K562 (cell line): Measurements from ENCODE around the gene FANCG. TPM values are rescaled to one million over a fixed set of nuclear protein-coding genes. Genes with fewer than 3 reads are reported as not detected.

Experiments used
- ATAC-seq: fragments of 200-7000 bp; cut with Tn5 transposase; 3 replicates; pipeline ENCODE4 v1.9.1; 2020; ENCODE audit warnings: moderate library complexity
- BruUV-seq: library from RNA; stranded (reverse); fragments of 400-500 nt; replicated peaks from 2 replicates; lab custom pipeline; 2021; lab: Mats Ljungman, UMichigan
- CTCF ChIA-PET: fragments of 300-600 bp; formaldehyde crosslinking; extraction: SDS; loops from one replicate; lab custom pipeline; 2021; ENCODE audit warnings: low intra/inter-chr PET ratio; lab: Yijun Ruan, JAX
- POLR2A ChIA-PET: fragments of 300-600, 350-650 bp; sonication (Branson Sonifier 250); formaldehyde crosslinking; extraction: SDS; loops from one replicate; lab custom pipeline; 2021; ENCODE audit warnings: antibody characterized with exemption, inconsistent platforms; lab: Yijun Ruan, JAX
- DNase-seq, 4 experiments: peaks; one replicate each; pipeline versions ENCODE4 v3.0.0 to v3.0.0-alpha.2; 2011 to 2018; ENCODE audit warnings: low spot score in 3 of 4, mixed read lengths in 3 of 4; ENCODE audit errors: extremely low read depth in 1 of 4
- FAIRE-seq: peaks from 2 replicates; lab custom pipeline; 2011; peaks lifted over from hg19 to GRCh38; lab: Jason Lieb, UNC
- H2AFZ ChIP-seq: 2 replicates; pipeline ENCODE4 v1.6.0; 2011; ENCODE audit warnings: low read depth, low read length, control low read depth, inconsistent platforms
- H3K27ac ChIP-seq: fragments of 200-600 bp; 3 replicates; pipeline ENCODE4 v1.8.0; 2011; ENCODE audit warnings: low read depth, mild to moderate bottlenecking, control low read depth, inconsistent platforms, low read length, moderate library complexity, mixed read lengths; ENCODE audit errors: extremely low read depth
- H3K27me3 ChIP-seq, 2 experiments: fragments of 300-600 bp in 1 of 2; 2 replicates in 1 of 2; 3 replicates in 1 of 2; pipeline versions ENCODE4 v1.6.0 to v1.8.0; 2011; ENCODE audit warnings: inconsistent platforms in 2 of 2, low read length in 2 of 2, mild to moderate bottlenecking in 1 of 2, mixed read lengths in 1 of 2, moderate library complexity in 1 of 2; ENCODE audit not compliant: control insufficient read depth in 2 of 2, insufficient read depth in 2 of 2
- H3K36me3 ChIP-seq: fragments of 300-600 bp; 3 replicates; pipeline ENCODE4 v1.8.0; 2011; ENCODE audit warnings: mild to moderate bottlenecking, low read length, inconsistent platforms; ENCODE audit not compliant: control insufficient read depth, insufficient read depth
- H3K4me1 ChIP-seq, 2 experiments: fragments of 200-600 bp in 1 of 2; replicated peaks in 1 of 2; 2 replicates in 1 of 2; 3 replicates in 1 of 2; pipeline versions ENCODE4 v1.5.1 to v1.8.0; 2011; ENCODE audit warnings: inconsistent platforms in 2 of 2, low read length in 2 of 2, mild to moderate bottlenecking in 1 of 2, mixed read lengths in 1 of 2, moderate library complexity in 1 of 2; ENCODE audit not compliant: control insufficient read depth in 2 of 2, insufficient read depth in 2 of 2
- H3K4me2 ChIP-seq: 2 replicates; pipeline ENCODE4 v1.6.1; 2011; ENCODE audit warnings: low read length, control low read depth, inconsistent platforms, mixed read lengths; ENCODE audit not compliant: insufficient read depth
- H3K4me3 ChIP-seq: fragments of 200-600 bp; sonication (generic), shearing (Covaris generic); 2 replicates; pipeline ENCODE4 v1.5.1; 2016; ENCODE audit warnings: control low read depth, inconsistent platforms
- H3K79me2 ChIP-seq: fragments of 200-600 bp; 3 replicates; pipeline ENCODE4 v1.8.0; 2011; ENCODE audit warnings: low read length, inconsistent platforms; ENCODE audit not compliant: control insufficient read depth, insufficient read depth
- H3K9ac ChIP-seq, 2 experiments: 2 replicates each; pipeline versions ENCODE4 v1.6.0 to v1.6.1; 2011; ENCODE audit warnings: low read depth in 2 of 2, low read length in 2 of 2, control low read depth in 1 of 2, inconsistent platforms in 1 of 2, mild to moderate bottlenecking in 1 of 2, mixed read lengths in 1 of 2; ENCODE audit not compliant: insufficient read depth in 1 of 2
- H3K9me1 ChIP-seq: one replicate; pipeline ENCODE4 v1.6.0; 2011; ENCODE audit warnings: inconsistent platforms, mild to moderate bottlenecking, low read length, moderate library complexity; ENCODE audit not compliant: control insufficient read depth, insufficient read depth
- H3K9me3 ChIP-seq: replicated peaks from 2 replicates; pipeline ENCODE4 v1.5.1; 2011; ENCODE audit warnings: low read depth, low read length, inconsistent platforms; ENCODE audit not compliant: control insufficient read depth, insufficient read depth
- H4K20me1 ChIP-seq: replicated peaks from 2 replicates; pipeline ENCODE4 v1.6.1; 2011; ENCODE audit warnings: low read length, inconsistent platforms, mixed read lengths; ENCODE audit not compliant: control insufficient read depth, insufficient read depth
- MAFG ChIP-seq: fragments of 450-650 bp; conservative IDR thresholded peaks from 2 replicates; pipeline ENCODE4 v1.6.1; 2016; ENCODE audit warnings: missing genetic modification characterization, missing compliant biosample characterization
- TARDBP ChIP-seq: fragments of 450-650 bp; IDR thresholded peaks from 2 replicates; pipeline ENCODE4 v1.6.1; 2016
- WGBS: fragments of 100-300 bp; shearing (Covaris generic); methylation state at CpG from one replicate; pipeline ENCODE4 v1.1.6; 2016; ENCODE audit warnings: low coverage, mixed read lengths; ENCODE audit not compliant: insufficient coverage; ENCODE audit errors: missing lambda C conversion rate; 5-methylcytosine and 5-hydroxymethylcytosine counted together
- in situ Hi-C: fragments of 300-500 bp; cut with MboI; formaldehyde crosslinking; loops from 4 replicates; pipeline ENCODE4 v1.15.0; 2018; ENCODE audit warnings: inconsistent platforms, mixed read lengths
- intact Hi-C: fragments of 100-400 bp; cut with micrococcal nuclease; formaldehyde crosslinking; loops from 2 replicates; pipeline ENCODE4 v1.14.2; 2022
- polyA plus RNA-seq, 8 experiments: library from polyadenylated mRNA; depleted of rRNA in 4 of 8; stranded (reverse) in 5 of 8; unstranded in 3 of 8; fragments of >200 nt; fragmentation: Nextera tagmentation in 2 of 8; fragmentation: Illumina TruSeq in 1 of 8; extraction: Ambion mirVana in 2 of 8; extraction: Trizol in 1 of 8; gene quantifications; 2 replicates each; pipeline versions ENCODE4 v1.2.1 to v1.2.3, GENCODE V29; 2011 to 2014; ENCODE audit warnings: inconsistent platforms in 1 of 8, missing spikeins in 1 of 8
- total RNA-seq, 7 experiments: library from RNA; depleted of rRNA in 6 of 7; stranded (reverse); fragments of >200 nt in 6 of 7; fragmentation: Illumina TruSeq in 2 of 7; extraction: Trizol in 2 of 7; gene quantifications; 2 replicates each; pipeline versions ENCODE4 v1.2.1 to v1.2.3, GENCODE V29; 2011 to 2021; ENCODE audit warnings: low replicate concordance in 1 of 7
- TF ChIP-seq, protein P1 (sequence below): sonication (generic); formaldehyde crosslinking; IDR thresholded peaks from 2 replicates; pipeline ENCODE4 v1.9.0; 2022; ENCODE audit warnings: mild to moderate bottlenecking, missing genetic modification reagents
- TF ChIP-seq, protein P2 (sequence below), 2 experiments: fragments of 450-650 bp; IDR thresholded peaks; 2 replicates each; pipeline ENCODE4 v1.6.1; 2018; ENCODE audit warnings: mild to moderate bottlenecking in 2 of 2, low read depth in 1 of 2; ENCODE audit not compliant: partially characterized antibody in 2 of 2

The FANCG gene
- total and polyA plus RNA-seq, 9 of the 15 experiments (the other 6 are each of a cell fraction or from before 2014, with no cell fraction given): 7.5 to 43.9 (median 31.0) TPM

DNA sequence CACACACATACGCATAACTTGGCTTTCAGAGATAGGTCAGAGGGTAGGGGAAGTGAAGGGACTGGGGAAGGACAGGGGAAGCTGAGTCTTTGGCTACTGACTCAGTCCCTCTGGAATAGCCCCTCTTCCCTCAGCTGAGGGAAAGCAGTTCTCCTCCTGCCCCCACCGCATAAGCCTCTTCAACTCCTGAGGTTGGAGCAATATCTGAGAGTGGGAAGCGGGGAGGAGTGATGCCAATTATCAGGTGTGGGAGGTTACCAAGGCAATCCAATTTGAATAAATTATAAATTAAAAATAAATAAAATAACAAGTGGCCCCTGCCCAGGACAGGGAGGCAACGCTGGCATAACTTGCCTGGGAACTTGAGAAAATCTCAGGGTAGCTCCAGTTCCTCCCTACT lies 24.8 kb upstream of the FANCG start:
- H3K36me3 ChIP-seq: peaks cover 54% of the 10 kb centered on the region; the same call in 2 of the 3 replicates
- FAIRE-seq: no peak
- POLR2A ChIA-PET: interaction anchor here (0.5 to 0.7 kb wide), 2 partner anchors 33 to 78 kb away, joined by 3 to 4 read pairs; no protein-coding TSS in a partner anchor

More for the DNA sequence above, 24.8 kb upstream of the FANCG start:
- peaks cover 27% of the 10 kb centered on the region for H3K79me2 ChIP-seq
- no peaks in the 10 kb centered on the region for H3K9me3 ChIP-seq
- no peaks in the 10 kb centered on the region for H3K9me1 ChIP-seq
- TF ChIP-seq, protein P1, sequence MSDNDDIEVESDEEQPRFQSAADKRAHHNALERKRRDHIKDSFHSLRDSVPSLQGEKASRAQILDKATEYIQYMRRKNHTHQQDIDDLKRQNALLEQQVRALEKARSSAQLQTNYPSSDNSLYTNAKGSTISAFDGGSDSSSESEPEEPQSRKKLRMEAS (CRISPR knock-in tag): no peak
- TF ChIP-seq MAFG (tag) (no peak), TARDBP (no peak)
- TF ChIP-seq, protein P2, sequence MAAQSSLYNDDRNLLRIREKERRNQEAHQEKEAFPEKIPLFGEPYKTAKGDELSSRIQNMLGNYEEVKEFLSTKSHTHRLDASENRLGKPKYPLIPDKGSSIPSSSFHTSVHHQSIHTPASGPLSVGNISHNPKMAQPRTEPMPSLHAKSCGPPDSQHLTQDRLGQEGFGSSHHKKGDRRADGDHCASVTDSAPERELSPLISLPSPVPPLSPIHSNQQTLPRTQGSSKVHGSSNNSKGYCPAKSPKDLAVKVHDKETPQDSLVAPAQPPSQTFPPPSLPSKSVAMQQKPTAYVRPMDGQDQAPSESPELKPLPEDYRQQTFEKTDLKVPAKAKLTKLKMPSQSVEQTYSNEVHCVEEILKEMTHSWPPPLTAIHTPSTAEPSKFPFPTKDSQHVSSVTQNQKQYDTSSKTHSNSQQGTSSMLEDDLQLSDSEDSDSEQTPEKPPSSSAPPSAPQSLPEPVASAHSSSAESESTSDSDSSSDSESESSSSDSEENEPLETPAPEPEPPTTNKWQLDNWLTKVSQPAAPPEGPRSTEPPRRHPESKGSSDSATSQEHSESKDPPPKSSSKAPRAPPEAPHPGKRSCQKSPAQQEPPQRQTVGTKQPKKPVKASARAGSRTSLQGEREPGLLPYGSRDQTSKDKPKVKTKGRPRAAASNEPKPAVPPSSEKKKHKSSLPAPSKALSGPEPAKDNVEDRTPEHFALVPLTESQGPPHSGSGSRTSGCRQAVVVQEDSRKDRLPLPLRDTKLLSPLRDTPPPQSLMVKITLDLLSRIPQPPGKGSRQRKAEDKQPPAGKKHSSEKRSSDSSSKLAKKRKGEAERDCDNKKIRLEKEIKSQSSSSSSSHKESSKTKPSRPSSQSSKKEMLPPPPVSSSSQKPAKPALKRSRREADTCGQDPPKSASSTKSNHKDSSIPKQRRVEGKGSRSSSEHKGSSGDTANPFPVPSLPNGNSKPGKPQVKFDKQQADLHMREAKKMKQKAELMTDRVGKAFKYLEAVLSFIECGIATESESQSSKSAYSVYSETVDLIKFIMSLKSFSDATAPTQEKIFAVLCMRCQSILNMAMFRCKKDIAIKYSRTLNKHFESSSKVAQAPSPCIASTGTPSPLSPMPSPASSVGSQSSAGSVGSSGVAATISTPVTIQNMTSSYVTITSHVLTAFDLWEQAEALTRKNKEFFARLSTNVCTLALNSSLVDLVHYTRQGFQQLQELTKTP (IDR thresholded peaks at IDR 0.05; ENCODE audit: low read depth in 1 of 2, partially characterized antibody in 2 of 2): no peak
- ATAC-seq: no peak
- H3K27ac ChIP-seq: no peak overlapping the region; the same call in 2 of the 3 replicates
- in situ Hi-C loops: no loop called here
- H3K27me3 ChIP-seq: no peaks in the 10 kb centered on the region
- intact Hi-C loops: no loop called here
- no peak overlapping the region for H3K4me2 ChIP-seq
- no peak overlapping the region for H2AFZ ChIP-seq
- H3K9ac ChIP-seq: no peak overlapping the region
- peaks cover 26 to 31% of the 10 kb centered on the region in 2 experiments; a peak in 4 of 5 replicates for H3K4me1 ChIP-seq
- CTCF ChIA-PET: no interaction called here
- no peak overlapping the region for H3K4me3 ChIP-seq
- no peaks in the 10 kb centered on the region for H4K20me1 ChIP-seq
- BruUV-seq: no TSS peak
- 84% methylated on average over 4 of the region's 4 CpGs for WGBS
- DNase-seq: no peak
